SKM-1 (cell line): ENCODE data around the gene BTBD1.
"Not testable (repeated sequence)": the region's sequence is repeated elsewhere in the genome, so short reads cannot be mapped to it uniquely, and the experiment has no call there.

Experiments
- DNase-seq: peaks from one replicate; lab custom pipeline; 2025; ENCODE audit not compliant: unreplicated experiment; lab: John Stamatoyannopoulos, UW

BTBD1 gene

DNA sequence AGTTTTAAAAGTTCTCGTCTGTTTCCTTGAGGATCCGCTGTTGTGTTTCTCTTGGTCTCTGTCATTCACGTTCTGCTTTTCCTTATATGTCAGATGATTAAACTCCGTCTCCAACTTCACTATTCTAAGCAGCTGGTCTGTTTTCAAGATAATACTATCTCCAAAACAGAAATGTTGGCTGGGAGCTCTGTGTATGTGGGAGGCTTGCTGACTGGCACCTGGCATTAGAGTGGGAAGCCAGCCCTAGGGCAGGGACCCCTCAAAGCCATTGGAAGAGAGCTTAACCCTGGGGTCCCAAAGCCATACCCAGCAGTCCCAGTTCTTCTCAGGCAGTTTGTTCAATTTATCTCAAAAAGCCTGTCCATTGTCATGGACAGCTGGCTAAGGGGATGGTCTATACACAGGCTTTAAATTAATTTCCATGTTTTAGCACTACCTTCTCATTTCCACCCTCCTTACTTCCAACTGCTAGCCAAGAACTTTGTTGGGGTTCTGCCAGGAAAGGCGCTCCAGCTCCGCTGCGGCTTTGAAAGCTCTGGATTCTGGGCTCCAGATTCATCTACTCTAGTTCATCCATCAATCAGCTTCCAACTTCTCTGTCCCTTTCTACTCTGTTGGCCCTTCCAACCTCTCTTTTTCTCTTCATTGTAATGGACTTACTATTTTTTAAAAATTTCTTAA lies 9.2 kb downstream of the BTBD1 start:
- no peak for DNase-seq

- DNase-seq, result no peak
Observed at GRCh38 chr15:83057002-83057401, 10.1 kb downstream of the BTBD1 start.

DNA sequence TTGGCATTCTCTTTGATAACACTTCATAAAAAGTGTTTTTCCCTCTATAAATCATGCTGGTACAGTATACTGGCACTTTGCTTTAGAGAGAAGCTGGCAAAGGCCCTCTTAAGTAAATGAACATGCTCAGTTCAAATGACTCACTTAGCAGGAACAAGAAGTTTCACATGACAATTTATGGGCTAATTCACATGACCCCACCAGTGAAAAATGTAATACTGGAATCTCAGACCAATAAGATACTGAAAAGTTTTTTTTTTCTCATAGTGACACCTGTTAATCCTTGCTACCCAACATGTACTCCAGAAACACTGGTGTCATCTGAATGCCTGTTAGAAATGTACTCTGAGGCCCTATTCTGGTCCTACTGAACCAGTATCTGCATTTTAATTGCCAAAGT lies 13.9 kb downstream of the BTBD1 start:
- no peak for DNase-seq

GRCh38 chr15:83046558-83047127 lies 20.4 kb downstream of the BTBD1 start:
- no peak for DNase-seq

GRCh38 chr15:83044156-83044555 lies 22.9 kb downstream of the BTBD1 start:
- DNase-seq, result no peak

- no peak for DNase-seq
Observed at GRCh38 chr15:83039206-83039605, 27.8 kb downstream of the BTBD1 start.

GRCh38 chr15:83036253-83036652 lies 30.8 kb downstream of the BTBD1 start:
- DNase-seq, result no peak

DNA sequence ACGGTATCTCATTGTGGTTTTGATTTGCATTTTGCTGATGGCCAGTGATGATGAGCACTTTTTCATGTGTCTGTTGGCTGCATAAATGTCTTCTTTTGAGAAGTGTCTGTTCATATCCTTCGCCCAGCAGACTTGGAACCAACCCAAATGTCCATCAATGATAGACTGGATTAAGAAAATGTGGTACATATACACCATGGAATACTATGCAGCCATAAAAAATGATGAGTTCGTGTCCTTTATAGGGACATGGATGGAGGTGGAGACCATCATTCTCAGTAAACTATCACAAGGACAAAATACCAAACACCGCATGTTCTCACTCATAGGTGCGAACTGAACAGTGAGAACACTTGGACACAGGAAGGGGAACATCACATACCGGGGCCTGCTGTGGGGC lies 35.8 kb downstream of the BTBD1 start:
- not testable (repeated sequence) for DNase-seq

DNA sequence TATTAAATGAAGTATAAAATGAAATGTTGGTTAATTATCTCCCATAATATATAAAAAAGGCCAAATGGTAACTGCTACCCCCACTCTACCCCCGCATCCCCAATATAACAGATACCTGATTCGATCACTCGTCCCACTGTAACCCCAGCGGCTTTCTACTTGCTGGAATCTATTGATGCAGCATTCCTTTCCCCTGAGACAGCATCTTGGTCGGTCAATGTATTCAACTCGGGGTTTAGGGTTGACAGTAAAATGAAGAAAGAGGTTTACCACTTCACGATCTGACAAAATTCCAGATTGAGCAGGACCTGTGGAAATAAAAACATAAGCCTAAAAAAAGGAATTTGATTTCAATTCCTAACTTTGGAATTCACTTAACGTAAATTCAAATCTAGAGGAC lies 37.0 kb downstream of the BTBD1 start:
- no peak for DNase-seq

DNA sequence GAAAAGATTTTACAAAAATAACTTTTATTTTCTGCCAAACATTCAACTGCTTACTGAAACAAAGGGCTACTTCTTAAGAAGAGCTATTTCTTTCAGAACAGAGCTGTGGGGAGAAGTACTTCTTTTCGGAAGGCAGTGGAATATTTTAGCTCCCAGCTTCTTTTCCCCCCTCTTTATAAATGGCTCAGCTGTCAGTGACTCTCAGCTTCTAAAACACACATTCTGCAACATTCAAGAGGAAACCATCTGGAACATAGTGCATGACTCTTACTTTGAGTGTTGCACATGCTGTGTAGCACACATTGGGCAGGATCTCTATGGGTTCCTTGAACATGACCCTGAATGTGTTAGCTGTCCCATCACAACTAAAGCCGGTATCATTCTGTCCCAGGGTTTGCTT lies 48.6 kb downstream of the BTBD1 start:
- no peak for DNase-seq

DNA sequence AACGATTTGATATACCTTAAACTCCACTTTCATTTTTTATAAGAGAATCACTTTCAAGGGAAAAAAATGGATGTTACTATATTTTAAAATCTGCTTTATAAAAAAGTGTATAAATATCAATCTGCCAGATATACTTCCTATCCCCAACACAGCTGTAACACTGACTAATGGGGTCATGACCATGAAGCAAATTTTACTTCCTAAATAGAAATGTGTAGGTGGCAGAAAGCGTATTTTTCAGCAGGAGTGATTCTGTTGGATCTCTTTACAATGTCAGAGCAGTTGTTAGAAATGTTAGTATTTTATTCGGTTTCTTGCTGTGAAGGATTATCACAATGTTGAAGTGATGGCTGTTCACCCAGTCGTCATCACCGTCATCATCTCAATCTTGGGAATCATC lies 50.1 kb downstream of the BTBD1 start:
- DNase-seq, result no peak

DNA sequence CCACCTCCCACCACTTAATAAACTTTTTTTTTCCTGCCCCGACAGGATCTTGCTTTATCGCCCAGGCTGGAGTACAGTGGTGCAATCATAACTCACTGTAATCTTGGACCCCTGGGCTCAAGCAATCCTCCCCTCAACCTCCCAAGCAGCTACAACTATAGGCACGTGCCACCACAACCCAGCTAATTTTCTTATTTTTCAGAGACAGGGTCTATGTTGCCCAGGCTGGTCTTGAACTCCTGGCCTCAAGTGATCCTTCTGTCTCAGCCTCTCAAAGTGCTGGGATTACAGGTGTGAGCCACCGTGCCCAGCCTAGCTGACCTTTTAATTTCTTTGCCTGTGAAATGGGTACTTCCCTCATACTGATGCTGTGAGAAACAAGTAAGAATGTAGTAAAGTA lies 51.7 kb downstream of the BTBD1 start:
- no peak for DNase-seq

GRCh38 chr15:83014205-83014653 lies 52.8 kb downstream of the BTBD1 start:
- DNase-seq, result no peak

DNA sequence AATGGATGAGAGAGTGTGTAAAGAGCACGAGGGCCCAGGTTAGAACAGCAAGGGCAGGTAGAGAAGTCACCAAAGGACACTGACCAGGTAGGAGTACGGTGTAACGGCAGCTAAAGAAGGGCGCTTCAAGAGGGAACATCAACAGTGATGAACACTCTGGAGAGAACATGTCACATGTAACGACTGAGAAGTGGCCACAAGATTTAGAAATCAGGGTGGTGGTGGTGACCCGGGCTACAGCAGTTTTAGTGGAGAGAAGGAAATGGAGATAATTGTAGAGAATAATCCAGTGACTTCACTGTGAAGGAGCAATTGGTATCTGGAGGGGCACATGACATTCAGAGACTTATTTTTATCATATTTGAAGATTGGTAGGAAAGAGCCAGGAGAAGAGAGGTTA lies 54.4 kb downstream of the BTBD1 start:
- no peak for DNase-seq

DNA sequence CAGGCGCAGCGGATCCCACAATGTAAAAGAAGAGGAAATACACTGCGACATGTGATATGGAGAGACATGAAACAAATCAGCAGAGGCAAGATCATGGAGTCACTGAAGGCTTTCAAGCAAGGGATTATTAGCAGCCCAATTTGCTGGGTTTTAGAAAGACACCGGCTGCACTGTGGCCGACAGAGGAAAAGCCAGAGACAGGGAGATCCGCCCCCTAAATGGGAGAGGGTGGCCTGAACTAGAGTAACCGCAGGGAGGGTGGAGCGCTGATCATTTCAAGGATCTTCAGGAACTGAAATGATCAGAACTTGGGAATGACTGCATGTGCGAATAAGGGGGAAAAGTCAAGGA lies 55.0 kb downstream of the BTBD1 start:
- no peak for DNase-seq

DNA sequence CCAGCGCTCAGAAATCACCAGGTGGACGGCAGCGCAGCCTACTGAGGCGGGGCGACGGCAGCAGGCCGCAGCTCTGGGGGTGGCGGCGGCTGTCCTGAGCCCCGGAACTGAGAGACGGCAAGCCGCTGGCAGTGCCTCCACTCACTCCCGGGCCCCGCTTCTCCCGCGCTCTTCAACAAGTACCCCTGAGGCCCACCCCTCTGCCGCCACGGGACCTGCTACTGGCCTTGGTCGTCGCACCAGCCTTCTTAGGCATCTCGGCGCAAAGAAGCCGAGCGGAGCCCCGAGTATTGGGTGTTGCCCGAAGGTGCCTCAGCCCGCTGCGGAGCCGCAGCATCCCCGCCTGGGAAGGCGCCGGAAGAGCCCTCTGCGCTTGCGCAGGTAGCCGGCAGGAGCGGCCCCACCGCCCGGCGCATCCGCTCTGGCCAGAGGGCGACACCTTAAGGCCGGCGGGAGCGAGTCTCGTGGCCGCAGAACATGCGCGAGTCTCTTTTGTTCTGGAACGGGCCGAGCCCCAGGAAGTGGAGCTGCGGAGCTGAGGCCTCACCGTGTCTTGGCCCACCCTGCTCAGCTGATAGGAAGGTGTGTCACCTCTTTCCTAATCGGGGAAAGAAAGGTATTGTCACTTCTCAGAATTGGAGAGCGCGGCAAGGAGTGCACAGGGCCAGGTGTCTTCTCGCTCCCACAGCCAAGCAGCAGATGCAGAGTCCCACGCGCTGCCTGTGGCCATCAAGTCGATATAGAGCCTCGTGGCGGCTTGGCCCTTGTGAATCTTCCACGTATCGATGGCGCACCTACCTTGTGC lies 55.6 kb downstream of the BTBD1 start, which contains the start of gene C15orf40:
TSS of gene C15orf40 (minus strand) at position 369 of the 805 bp plus-strand sequence. CDS start at position 337, 32 bp downstream.
- peak; percentile 85 for DNase-seq

DNA sequence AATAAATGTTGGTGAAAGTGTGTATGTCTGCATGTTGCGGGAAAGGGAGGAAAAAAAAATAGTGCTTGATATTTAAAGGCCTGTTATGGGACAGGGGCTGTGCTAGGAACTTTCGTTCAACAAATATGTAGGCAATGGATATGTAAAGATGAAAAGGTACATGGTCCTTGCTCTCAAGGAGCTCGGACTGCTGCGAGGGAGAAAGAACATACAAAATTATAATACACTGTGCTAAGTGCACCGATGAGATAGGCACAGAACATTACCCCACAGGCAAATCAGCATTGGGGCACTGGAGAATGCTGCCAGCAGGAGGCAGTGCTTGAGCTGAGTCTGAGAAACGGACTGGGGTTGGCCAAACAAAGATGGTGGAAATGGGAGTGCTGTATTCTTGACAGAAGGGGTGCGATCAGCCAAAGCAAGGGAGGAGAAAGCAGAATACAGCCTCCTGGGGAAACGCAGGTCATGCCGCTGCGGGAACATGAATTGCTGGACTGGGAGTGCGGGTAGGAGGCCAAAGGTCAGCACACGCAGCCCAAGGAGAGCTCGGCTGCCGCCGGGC lies 56.3 kb downstream of the BTBD1 start:
- DNase-seq, result peak; percentile 59

GRCh38 chr15:83000672-83001031 lies 66.4 kb downstream of the BTBD1 start:
- not testable (repeated sequence) for DNase-seq

DNA sequence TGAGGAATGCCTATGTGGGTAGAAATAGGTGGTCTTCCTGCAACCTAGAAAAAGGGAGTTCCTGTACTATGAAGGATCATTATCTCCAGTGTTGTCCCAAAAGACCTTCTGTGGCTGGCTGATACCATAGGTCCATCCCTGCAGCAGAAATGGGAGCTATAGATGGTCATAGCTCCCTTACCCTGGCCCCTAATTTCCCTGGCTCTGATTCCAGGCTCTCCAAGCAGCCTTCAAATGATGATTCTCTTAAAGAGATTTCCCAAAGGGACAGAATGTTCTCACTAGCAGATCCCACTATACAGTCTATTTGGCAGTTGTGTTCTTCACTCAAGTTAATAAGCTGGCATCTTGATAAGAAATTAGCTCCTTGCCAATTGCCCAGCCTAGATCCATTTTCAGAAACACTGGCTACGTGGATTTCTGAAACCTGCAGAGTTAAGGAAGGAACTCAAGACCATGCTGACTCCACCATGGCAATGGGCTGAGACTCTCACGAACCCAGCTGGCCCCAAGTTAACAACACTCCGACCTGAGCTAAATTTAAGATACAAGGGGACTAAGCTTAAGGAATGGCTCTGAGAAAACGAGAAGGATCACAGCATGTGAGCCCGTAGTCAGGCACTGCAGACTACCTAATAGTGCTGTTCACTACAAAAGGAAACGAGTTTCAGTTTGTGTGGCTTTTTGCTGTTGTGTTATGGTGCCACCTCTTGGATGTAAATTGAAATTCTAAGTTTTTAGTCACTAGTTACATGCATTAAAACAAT lies 67.0 kb downstream of the BTBD1 start:
- DNase-seq, result peak; percentile 9

DNA sequence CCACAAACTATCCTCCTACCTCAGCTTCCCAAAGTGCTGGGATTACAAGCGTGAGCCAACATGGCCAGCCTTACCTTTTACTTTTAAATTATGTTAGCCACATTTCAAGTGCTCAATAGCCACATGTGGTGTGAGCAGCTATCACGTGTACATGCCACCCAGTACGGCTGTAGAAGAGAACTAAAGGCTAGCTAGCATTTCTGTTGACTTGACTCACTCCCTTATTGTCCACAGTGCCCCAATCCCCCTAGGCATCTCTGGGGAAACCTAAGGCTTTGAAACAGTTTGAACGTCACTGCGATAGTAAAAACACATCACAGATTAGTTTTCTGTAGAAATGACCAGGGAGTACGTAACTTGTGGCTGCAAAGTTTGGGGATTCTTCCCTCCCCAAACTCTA lies 67.6 kb downstream of the BTBD1 start:
- no peak for DNase-seq

DNA sequence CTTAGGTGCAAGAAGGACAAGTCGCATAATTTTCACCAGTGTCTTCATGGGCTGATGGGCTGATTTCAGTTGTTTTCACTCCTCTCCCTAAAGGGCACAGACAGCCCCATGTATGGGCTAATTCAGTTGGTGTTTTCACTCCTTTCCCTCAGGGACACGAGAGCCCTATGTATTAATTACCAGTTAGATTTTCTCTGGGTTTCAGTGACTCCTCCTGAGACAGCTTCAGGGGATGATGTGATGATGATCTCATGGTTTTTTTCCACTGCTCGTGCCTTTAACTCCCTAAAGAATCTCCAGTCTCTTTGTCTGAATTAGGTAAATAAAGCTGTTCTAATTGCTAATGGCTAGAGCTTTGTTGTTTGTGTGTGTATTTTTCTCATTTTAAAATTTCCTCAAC lies 71.1 kb downstream of the BTBD1 start:
- no peak for DNase-seq
